Measurements from ENCODE around the gene PCCA.

Gene PCCA

GRCh38 chr13:100297413-100297812, 208.5 kb downstream of the PCCA start:
- TF ChIP-seq, protein P1, sequence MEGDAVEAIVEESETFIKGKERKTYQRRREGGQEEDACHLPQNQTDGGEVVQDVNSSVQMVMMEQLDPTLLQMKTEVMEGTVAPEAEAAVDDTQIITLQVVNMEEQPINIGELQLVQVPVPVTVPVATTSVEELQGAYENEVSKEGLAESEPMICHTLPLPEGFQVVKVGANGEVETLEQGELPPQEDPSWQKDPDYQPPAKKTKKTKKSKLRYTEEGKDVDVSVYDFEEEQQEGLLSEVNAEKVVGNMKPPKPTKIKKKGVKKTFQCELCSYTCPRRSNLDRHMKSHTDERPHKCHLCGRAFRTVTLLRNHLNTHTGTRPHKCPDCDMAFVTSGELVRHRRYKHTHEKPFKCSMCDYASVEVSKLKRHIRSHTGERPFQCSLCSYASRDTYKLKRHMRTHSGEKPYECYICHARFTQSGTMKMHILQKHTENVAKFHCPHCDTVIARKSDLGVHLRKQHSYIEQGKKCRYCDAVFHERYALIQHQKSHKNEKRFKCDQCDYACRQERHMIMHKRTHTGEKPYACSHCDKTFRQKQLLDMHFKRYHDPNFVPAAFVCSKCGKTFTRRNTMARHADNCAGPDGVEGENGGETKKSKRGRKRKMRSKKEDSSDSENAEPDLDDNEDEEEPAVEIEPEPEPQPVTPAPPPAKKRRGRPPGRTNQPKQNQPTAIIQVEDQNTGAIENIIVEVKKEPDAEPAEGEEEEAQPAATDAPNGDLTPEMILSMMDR (IDR thresholded peaks at IDR 0.05; ENCODE audit: low read length, missing control alignments): no peak
- no peak for DNase-seq (ENCODE audit: low read depth)
- no peak overlapping the region for H3K4me3 ChIP-seq (replicated peaks; ENCODE audit: low read depth, low read length)

DNA sequence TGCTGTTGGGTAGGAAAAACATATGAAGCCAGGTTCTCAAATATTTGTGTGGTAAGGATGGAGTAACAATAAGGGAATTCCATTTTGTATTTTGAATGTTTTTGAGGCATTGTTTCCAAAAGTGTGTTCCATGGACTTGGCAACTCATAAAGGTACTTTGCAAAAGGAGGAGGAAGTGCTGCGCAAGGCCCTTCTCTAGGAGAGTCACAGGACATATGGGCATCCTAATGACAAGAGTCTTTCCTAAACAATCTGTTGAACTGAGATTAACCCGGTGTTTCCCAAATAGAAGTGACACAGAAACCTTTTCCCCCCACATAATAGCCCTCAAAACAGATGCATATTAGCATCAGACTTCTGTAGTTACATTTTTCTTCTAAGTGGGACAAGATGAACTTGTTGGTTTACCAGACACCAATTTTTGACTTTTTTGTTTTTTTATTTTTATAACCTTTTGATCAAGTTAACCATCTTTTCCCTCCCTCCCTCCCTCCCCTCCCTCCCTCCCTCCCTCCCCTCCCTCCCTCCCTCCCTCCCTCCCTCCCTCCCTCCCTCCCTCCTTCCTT, 209.3 kb downstream of the PCCA start:
- TF ChIP-seq, protein P1 (IDR thresholded peaks at IDR 0.05; ENCODE audit: low read length, missing control alignments): no peak
- H3K4me3 ChIP-seq (replicated peaks; ENCODE audit: low read depth, low read length): no peak overlapping the region
- DNase-seq (ENCODE audit: low read depth): peak; percentile 14

- peak; percentile 31 for DNase-seq (ENCODE audit: low read depth)
- TF ChIP-seq, protein P1 (IDR thresholded peaks at IDR 0.05; ENCODE audit: low read length, missing control alignments): no peak
- no peak overlapping the region for H3K4me3 ChIP-seq (replicated peaks; ENCODE audit: low read depth, low read length)
Measured at GRCh38 chr13:100298691-100299090, 209.8 kb downstream of the PCCA start.

DNA sequence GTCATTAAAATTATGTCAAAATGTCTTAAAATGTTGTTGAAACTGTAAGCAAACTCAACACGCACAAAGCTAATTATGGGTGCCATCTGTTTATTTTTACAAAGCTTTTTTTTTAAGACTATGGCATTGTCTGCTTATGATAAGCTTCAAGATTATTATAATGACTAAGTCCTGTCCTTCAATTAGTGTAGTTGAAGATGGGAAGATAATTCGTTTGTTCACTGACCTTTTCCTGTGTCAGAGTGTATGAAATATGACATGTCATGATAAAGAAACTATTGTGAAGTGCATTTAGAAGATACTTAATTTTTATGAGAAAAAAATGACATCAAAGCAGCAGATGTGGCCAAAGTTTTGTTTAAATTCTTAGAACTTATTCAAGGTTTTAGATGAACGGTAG, 211.3 kb downstream of the PCCA start:
- DNase-seq (ENCODE audit: low read depth): no peak
- no peak overlapping the region for H3K4me3 ChIP-seq (replicated peaks; ENCODE audit: low read depth, low read length)
- TF ChIP-seq, protein P1 (IDR thresholded peaks at IDR 0.05; ENCODE audit: low read length, missing control alignments): no peak

DNA sequence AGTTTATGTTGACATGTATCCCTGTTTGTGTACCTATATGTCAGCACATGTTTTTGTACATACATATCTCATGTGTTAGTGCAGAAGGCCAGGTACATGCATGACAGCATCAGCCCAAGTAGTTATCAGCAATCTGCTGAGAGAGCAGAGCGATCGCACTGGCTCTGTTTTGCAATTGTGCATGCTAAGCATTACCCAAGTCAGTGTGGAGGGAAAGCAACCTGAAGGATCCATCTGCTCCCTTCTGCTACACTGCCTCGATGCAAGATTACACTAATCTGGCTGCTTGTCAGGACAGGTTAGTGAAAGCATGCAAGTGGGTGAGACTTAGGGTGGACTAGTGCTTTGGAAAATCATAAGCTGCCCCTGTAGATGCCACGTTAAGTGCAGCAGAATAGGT, 211.8 kb downstream of the PCCA start:
- TF ChIP-seq, protein P1 (IDR thresholded peaks at IDR 0.05; ENCODE audit: low read length, missing control alignments): no peak
- H3K4me3 ChIP-seq (replicated peaks; ENCODE audit: low read depth, low read length): no peak overlapping the region
- DNase-seq (ENCODE audit: low read depth): no peak

- TF ChIP-seq, protein P1 (IDR thresholded peaks at IDR 0.05; ENCODE audit: low read length, missing control alignments): no peak
- peak; percentile 6 for DNase-seq (ENCODE audit: low read depth)
Measured at GRCh38 chr13:100301418-100301817, 212.5 kb downstream of the PCCA start.

DNA sequence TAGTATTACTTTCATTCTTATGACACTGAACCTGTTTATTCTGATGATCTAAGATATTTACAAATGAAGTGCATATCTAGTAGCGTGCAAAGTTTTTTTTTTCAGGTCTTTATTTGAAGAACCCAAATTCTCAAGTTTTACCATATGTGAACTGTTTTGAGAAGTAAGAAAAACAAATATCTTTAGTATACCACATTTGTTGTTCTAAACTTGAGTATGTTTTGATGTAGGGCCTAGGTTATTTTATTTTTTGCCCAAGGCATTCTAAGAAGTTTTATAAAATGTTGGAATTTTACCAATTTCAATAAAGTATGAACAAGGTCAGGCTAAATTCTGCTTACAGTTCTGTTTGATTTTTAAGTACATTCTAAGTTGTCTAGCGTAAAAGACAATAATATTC, 213.5 kb downstream of the PCCA start:
- no peak for DNase-seq (ENCODE audit: low read depth)
- TF ChIP-seq, protein P1 (IDR thresholded peaks at IDR 0.05; ENCODE audit: low read length, missing control alignments): no peak
- no peak overlapping the region for H3K4me3 ChIP-seq (replicated peaks; ENCODE audit: low read depth, low read length)

More at GRCh38 chr13:100301418-100301817, 212.5 kb downstream of the PCCA start:
- H3K4me3 ChIP-seq (replicated peaks; ENCODE audit: low read depth, low read length): no peak overlapping the region

Measured in fibroblast of pulmonary artery (primary cell).